ENCODE measurements around the gene OR10J1. TPM values are rescaled to one million over a fixed set of nuclear protein-coding genes. Genes with fewer than 3 reads are reported as not detected.
A peak's percentile ranks its signal among the peaks of the same experiment; 100 is the strongest.

Gene OR10J1
- not detected for total RNA-seq
- not detected for polyA plus RNA-seq
- long read RNA-seq, donor 1: 0 reads
- long read RNA-seq, donor 2: 0 reads

- peaks cover 0 to 11% (median 0%) of the 10 kb centered on the region in 7 donors for H3K27me3 ChIP-seq (replicated peaks in 1 of 7)
- intact Hi-C loops (cut with DNase I; ENCODE audit: low total_unique reads): no loop called here
- TF ChIP-seq POLR2A (IDR thresholded peaks at IDR 0.05): no peak
- no peak for TF ChIP-seq CTCF (IDR thresholded peaks at IDR 0.05 in 8 of 11, conservative IDR thresholded peaks at IDR 0.05 in 3 of 11)
- TF ChIP-seq POLR2AphosphoS5 (IDR thresholded peaks at IDR 0.05): no peak
- no peak within 1 kb of the TSS for H3K27ac ChIP-seq
- peaks cover 0 to 4% (median 0%) of the 10 kb centered on the region in 6 donors for H3K4me1 ChIP-seq
- no peak for DNase-seq
- H3K36me3 ChIP-seq: no peaks in the 10 kb centered on the region
- H3K9me3 ChIP-seq: no peaks in the 10 kb centered on the region
- H3K4me3 ChIP-seq: no peak within 1 kb of the TSS
Measured at GRCh38 chr1:159439422-159439821, at the start of gene OR10J1. OR10J1 (plus strand) TSS chr1:159439722; CDS start chr1:159439792, 70 bp downstream.

GRCh38 chr1:159406821-159407220 lies 32.7 kb upstream of the OR10J1 start:
- Histone ChIP-seq H3K4me1 (no peaks in the 10 kb centered on the region), H3K4me3 (no peak overlapping the region), H3K27me3 (replicated peaks in 1 of 7) (no peaks in the 10 kb centered on the region), H3K9me3 (no peaks in the 10 kb centered on the region), H3K27ac (no peak overlapping the region), H3K36me3 (no peaks in the 10 kb centered on the region)
- TF ChIP-seq CTCF (IDR thresholded peaks at IDR 0.05 in 8 of 11, conservative IDR thresholded peaks at IDR 0.05 in 3 of 11): no peak
- TF ChIP-seq POLR2AphosphoS5 (IDR thresholded peaks at IDR 0.05): no peak
- TF ChIP-seq POLR2A (IDR thresholded peaks at IDR 0.05): no peak
- intact Hi-C loops (cut with DNase I; ENCODE audit: low total_unique reads): no loop called here
- WGBS, 5 donors: 69 to 88% (median 85%) methylated on average over 2 of the region's 2 CpGs
- no peak for DNase-seq

- H3K27me3 ChIP-seq (replicated peaks in 1 of 7): no peaks in the 10 kb centered on the region
- H3K27ac ChIP-seq: peak overlapping the region in 2 of 8 donors; percentile 18 to 40
- no peak for TF ChIP-seq POLR2AphosphoS5 (IDR thresholded peaks at IDR 0.05)
- no peak for TF ChIP-seq POLR2A (IDR thresholded peaks at IDR 0.05)
- no peak for TF ChIP-seq CTCF (IDR thresholded peaks at IDR 0.05 in 8 of 11, conservative IDR thresholded peaks at IDR 0.05 in 3 of 11)
- intact Hi-C loops (cut with DNase I; ENCODE audit: low total_unique reads): no loop called here
- no peaks in the 10 kb centered on the region for H3K9me3 ChIP-seq
- H3K4me1 ChIP-seq: no peaks in the 10 kb centered on the region
- 69 to 86% (median 75%) methylated on average over 6 of the region's 6 CpGs for WGBS, 5 donors
- no peak overlapping the region for H3K4me3 ChIP-seq
- no peaks in the 10 kb centered on the region for H3K36me3 ChIP-seq
- no peak for DNase-seq
Measured at GRCh38 chr1:159408862-159409400, 30.6 kb upstream of the OR10J1 start.

GRCh38 chr1:159421821-159422220 lies 17.7 kb upstream of the OR10J1 start:
- intact Hi-C loops (cut with DNase I; ENCODE audit: low total_unique reads): no loop called here
- Histone ChIP-seq H3K27ac (no peak overlapping the region), H3K27me3 (replicated peaks in 1 of 7) (peaks cover 0 to 15% (median 0%) of the 10 kb centered on the region in 7 donors), H3K9me3 (peaks cover 0 to 60% (median 50%) of the 10 kb centered on the region in 8 donors), H3K4me3 (no peak overlapping the region), H3K36me3 (no peaks in the 10 kb centered on the region), H3K4me1 (no peaks in the 10 kb centered on the region)
- no peak for DNase-seq
- 77 to 85% (median 82%) methylated on average over 6 to 8 of the region's 8 CpGs for WGBS, 5 donors
- TF ChIP-seq POLR2A (IDR thresholded peaks at IDR 0.05) (no peak), POLR2AphosphoS5 (IDR thresholded peaks at IDR 0.05) (no peak), CTCF (IDR thresholded peaks at IDR 0.05 in 8 of 11, conservative IDR thresholded peaks at IDR 0.05 in 3 of 11) (no peak)

All from spleen (tissue), 13 donors.